ENCODE data around the gene ACTG1.
A peak's percentile ranks its signal among the peaks of the same experiment; 100 is the strongest.

ACTG1 gene

GRCh38 chr17:81492202-81492601 lies 20.4 kb downstream of the ACTG1 start:
- no peak for ATAC-seq

- no peak for ATAC-seq
Observed at GRCh38 chr17:81491761-81492160, 20.8 kb downstream of the ACTG1 start.

- ATAC-seq = no peak
Observed at GRCh38 chr17:81491181-81491581, 21.4 kb downstream of the ACTG1 start.

GRCh38 chr17:81489998-81490992 lies 22.3 kb downstream of the ACTG1 start:
- ATAC-seq = no peak

GRCh38 chr17:81489012-81489997 lies 23.3 kb downstream of the ACTG1 start:
- no peak for ATAC-seq

- ATAC-seq = no peak
Observed at GRCh38 chr17:81488276-81488860, 24.2 kb downstream of the ACTG1 start.

GRCh38 chr17:81487487-81488275 lies 24.9 kb downstream of the ACTG1 start:
- ATAC-seq = peak; percentile 79 to 83

GRCh38 chr17:81487089-81487486 lies 25.5 kb downstream of the ACTG1 start:
- no peak for ATAC-seq

GRCh38 chr17:81486199-81486810 lies 26.3 kb downstream of the ACTG1 start:
- ATAC-seq = no peak

GRCh38 chr17:81484195-81484979 lies 28.2 kb downstream of the ACTG1 start:
- ATAC-seq = peak; percentile 70 to 71

GRCh38 chr17:81483862-81484194 lies 28.8 kb downstream of the ACTG1 start:
- ATAC-seq = no peak

GRCh38 chr17:81483085-81483861 lies 29.3 kb downstream of the ACTG1 start:
- no peak for ATAC-seq

GRCh38 chr17:81482673-81483072 lies 29.9 kb downstream of the ACTG1 start:
- ATAC-seq = no peak

- ATAC-seq = no peak
Observed at GRCh38 chr17:81481815-81482505, 30.6 kb downstream of the ACTG1 start.

- peak; percentile 36 to 40 for ATAC-seq
Observed at GRCh38 chr17:81481073-81481799, 31.4 kb downstream of the ACTG1 start.

GRCh38 chr17:81480140-81481072 lies 32.2 kb downstream of the ACTG1 start:
- no peak for ATAC-seq
